ENCODE data around the gene ATP10D. TPM values are rescaled to one million over a fixed set of nuclear protein-coding genes. Genes with fewer than 3 reads are reported as not detected.

ATP10D gene
- polyA plus RNA-seq (2013), result 196 and 211 TPM in 2 replicates

DNA sequence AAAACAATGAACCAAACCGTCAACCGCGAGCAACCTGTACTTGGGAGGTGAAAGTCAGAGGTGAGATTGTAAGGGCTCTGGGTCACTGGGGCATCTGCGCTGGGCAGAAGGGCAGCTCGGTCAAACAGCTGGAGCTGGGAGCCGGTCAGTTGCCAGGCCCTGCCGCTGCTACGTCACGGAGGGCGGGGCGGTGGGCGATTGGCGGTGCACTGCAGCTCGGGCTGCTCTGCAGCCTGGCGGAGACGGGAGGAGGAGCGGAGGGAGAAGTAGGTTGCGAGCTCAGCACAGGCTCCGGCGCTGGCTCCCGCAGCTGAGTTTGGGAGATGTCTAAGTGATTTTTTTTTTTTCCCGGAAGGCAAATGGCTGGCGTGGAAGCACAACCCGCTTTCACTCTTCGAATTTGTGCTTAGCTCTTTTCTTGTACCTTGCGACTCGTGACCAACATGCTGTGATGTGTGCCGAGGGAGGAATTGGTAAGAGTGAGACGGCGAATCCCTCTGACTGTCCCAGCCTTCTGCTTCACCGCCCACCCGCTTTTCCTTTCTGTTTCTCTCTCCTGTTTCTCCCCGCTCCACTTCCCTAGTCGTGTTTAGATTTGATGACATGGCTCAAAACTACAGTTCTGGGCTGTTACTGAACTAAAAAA lies at the start of gene ATP10D:
TSS of gene ATP10D (plus strand) at position 229 of the 646 bp plus-strand sequence. CDS start 27,266 bp downstream, outside the sequence.
- H3K27ac ChIP-seq (ENCODE audit: low read depth, low read length), result peak within 1 kb of the TSS; percentile 72
- peak within 1 kb of the TSS; percentile 77 for H4K8ac ChIP-seq (ENCODE audit: low read depth, low read length)
- peak within 1 kb of the TSS; percentile 70 for H2BK120ac ChIP-seq (ENCODE audit: insufficient read depth, low read length, poor library complexity)
- peak within 1 kb of the TSS; percentile 79 for H3K4me3 ChIP-seq (ENCODE audit: low read depth, low read length)
- H3K23ac ChIP-seq (ENCODE audit: low read length), result no peak within 1 kb of the TSS
- no peak within 1 kb of the TSS for H3K18ac ChIP-seq (ENCODE audit: low read length)
- peak within 1 kb of the TSS; percentile 84 for H4K91ac ChIP-seq (ENCODE audit: low read depth, low read length)
- H3K4me2 ChIP-seq (ENCODE audit: low read length), result peak within 1 kb of the TSS; percentile 61
- H3K9ac ChIP-seq (ENCODE audit: low read length), result peak within 1 kb of the TSS; percentile 45
- peaks cover 2 to 4% of the 10 kb centered on the region in 2 experiments for H3K4me1 ChIP-seq (ENCODE audit: control insufficient read depth in 1 of 2, insufficient read depth in 2 of 2, low read length in 2 of 2)
- H2BK12ac ChIP-seq (ENCODE audit: low read length), result peak within 1 kb of the TSS; percentile 54
- peaks cover 8% of the 10 kb centered on the region for H3K79me1 ChIP-seq (ENCODE audit: low read length)
- H2BK5ac ChIP-seq (ENCODE audit: low read depth, low read length, poor library complexity), result peak within 1 kb of the TSS; percentile 83
- H3K36me3 ChIP-seq (ENCODE audit: control insufficient read depth in 1 of 2, insufficient read depth in 2 of 2, low read length in 2 of 2), result peaks cover 0 to 2% of the 10 kb centered on the region in 2 experiments
- H2AFZ ChIP-seq (ENCODE audit: insufficient read depth, low read length, poor library complexity), result peak within 1 kb of the TSS; percentile 45
- no peaks in the 10 kb centered on the region for H3K9me3 ChIP-seq (ENCODE audit: insufficient read depth, low read depth, low read length)
- no peaks in the 10 kb centered on the region for H3K27me3 ChIP-seq (ENCODE audit: insufficient read depth, low read length)
- no CpG with 5 or more reads among the region's 34 CpGs for WGBS (ENCODE audit: extremely low coverage, insufficient coverage, insufficient read length)
- H3K4ac ChIP-seq (ENCODE audit: low read depth, low read length), result no peak within 1 kb of the TSS
- H3K14ac ChIP-seq (ENCODE audit: low read length), result peak within 1 kb of the TSS; percentile 36
- peak; percentile 95 to 98 for DNase-seq
- H4K12ac ChIP-seq (ENCODE audit: low read depth, low read length), result peak within 1 kb of the TSS; percentile 58
- no peak within 1 kb of the TSS for H2AK5ac ChIP-seq (ENCODE audit: low read length)
- H3K79me2 ChIP-seq (ENCODE audit: control insufficient read depth, insufficient read depth, low read length, poor library complexity), result peaks cover 8% of the 10 kb centered on the region

DNA sequence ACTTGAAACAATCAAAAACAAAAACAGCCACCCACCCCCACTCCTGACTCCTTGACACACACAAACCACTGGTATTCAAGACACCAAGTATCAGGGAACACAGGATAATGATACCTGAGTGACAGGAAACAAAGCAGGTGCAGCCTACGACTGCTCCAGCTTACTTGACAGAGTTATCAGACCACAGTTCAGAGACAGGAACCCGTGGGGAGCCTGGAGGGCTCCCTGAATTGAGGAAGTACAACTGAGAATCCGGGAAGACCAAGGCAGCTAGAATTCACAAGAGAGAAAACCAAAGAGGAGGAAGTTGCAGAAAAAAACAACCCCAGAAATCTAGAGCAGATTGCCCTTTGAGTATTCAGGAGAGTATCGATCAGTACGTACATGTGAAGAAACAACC lies 42.1 kb upstream of the ATP10D start:
- H3K4me3 ChIP-seq (ENCODE audit: low read depth, low read length), result no peak overlapping the region
- no peak overlapping the region for H2AFZ ChIP-seq (ENCODE audit: insufficient read depth, low read length, poor library complexity)
- H3K79me1 ChIP-seq (ENCODE audit: low read length), result no peaks in the 10 kb centered on the region
- no peaks in the 10 kb centered on the region for H3K9me3 ChIP-seq (ENCODE audit: insufficient read depth, low read depth, low read length)
- H3K9ac ChIP-seq (ENCODE audit: low read length), result no peak overlapping the region
- H4K91ac ChIP-seq (ENCODE audit: low read depth, low read length), result no peak overlapping the region
- H3K79me2 ChIP-seq (ENCODE audit: control insufficient read depth, insufficient read depth, low read length, poor library complexity), result no peaks in the 10 kb centered on the region
- H2BK120ac ChIP-seq (ENCODE audit: insufficient read depth, low read length, poor library complexity), result no peak overlapping the region
- H2BK12ac ChIP-seq (ENCODE audit: low read length), result no peak overlapping the region
- peaks cover 0 to 5% of the 10 kb centered on the region in 2 experiments for H3K4me1 ChIP-seq (ENCODE audit: control insufficient read depth in 1 of 2, insufficient read depth in 2 of 2, low read length in 2 of 2)
- no peaks in the 10 kb centered on the region for H3K27me3 ChIP-seq (ENCODE audit: insufficient read depth, low read length)
- no peak overlapping the region for H4K8ac ChIP-seq (ENCODE audit: low read depth, low read length)
- no peak overlapping the region for H3K4ac ChIP-seq (ENCODE audit: low read depth, low read length)
- no peak overlapping the region for H3K27ac ChIP-seq (ENCODE audit: low read depth, low read length)
- no peak overlapping the region for H3K23ac ChIP-seq (ENCODE audit: low read length)
- H4K12ac ChIP-seq (ENCODE audit: low read depth, low read length), result no peak overlapping the region
- no CpG with 5 or more reads among the region's 5 CpGs for WGBS (ENCODE audit: extremely low coverage, insufficient coverage, insufficient read length)
- H3K18ac ChIP-seq (ENCODE audit: low read length), result no peak overlapping the region
- H3K36me3 ChIP-seq (ENCODE audit: control insufficient read depth in 1 of 2, insufficient read depth in 2 of 2, low read length in 2 of 2), result no peaks in the 10 kb centered on the region
- no peak for DNase-seq
- no peak overlapping the region for H3K4me2 ChIP-seq (ENCODE audit: low read length)
- H2BK5ac ChIP-seq (ENCODE audit: low read depth, low read length, poor library complexity), result no peak overlapping the region
- no peak overlapping the region for H3K14ac ChIP-seq (ENCODE audit: low read length)
- no peak overlapping the region for H2AK5ac ChIP-seq (ENCODE audit: low read length)

DNA sequence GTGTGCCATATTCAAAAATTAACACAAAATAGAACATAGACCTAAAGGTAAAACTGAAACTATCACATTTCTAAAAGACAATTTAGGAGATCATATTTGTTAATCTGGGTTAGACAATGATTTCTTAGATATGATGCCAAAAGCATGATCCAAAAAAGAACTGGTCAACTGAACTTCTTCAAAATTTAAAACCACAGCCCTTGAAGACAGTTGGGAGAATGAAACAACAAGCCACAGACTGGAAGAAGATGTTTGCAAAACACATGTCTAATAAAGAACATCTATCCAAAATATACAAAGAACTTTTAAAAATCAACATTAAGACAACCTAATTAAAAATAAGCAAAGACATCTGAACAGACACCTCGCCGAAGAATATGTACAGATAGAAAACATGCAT lies 41.0 kb upstream of the ATP10D start:
- Histone ChIP-seq H3K9ac (ENCODE audit: low read length) (no peak overlapping the region), H3K4me1 (ENCODE audit: control insufficient read depth in 1 of 2, insufficient read depth in 2 of 2, low read length in 2 of 2) (peaks cover 0 to 5% of the 10 kb centered on the region in 2 experiments), H2BK120ac (ENCODE audit: insufficient read depth, low read length, poor library complexity) (no peak overlapping the region), H3K14ac (ENCODE audit: low read length) (no peak overlapping the region), H3K9me3 (ENCODE audit: insufficient read depth, low read depth, low read length) (no peaks in the 10 kb centered on the region), H3K4ac (ENCODE audit: low read depth, low read length) (no peak overlapping the region), H4K8ac (ENCODE audit: low read depth, low read length) (no peak overlapping the region), H3K36me3 (ENCODE audit: control insufficient read depth in 1 of 2, insufficient read depth in 2 of 2, low read length in 2 of 2) (no peaks in the 10 kb centered on the region), H4K91ac (ENCODE audit: low read depth, low read length) (no peak overlapping the region), H3K79me2 (ENCODE audit: control insufficient read depth, insufficient read depth, low read length, poor library complexity) (no peaks in the 10 kb centered on the region), H3K27me3 (ENCODE audit: insufficient read depth, low read length) (no peaks in the 10 kb centered on the region), H2AK5ac (ENCODE audit: low read length) (no peak overlapping the region), H3K4me2 (ENCODE audit: low read length) (no peak overlapping the region), H3K18ac (ENCODE audit: low read length) (no peak overlapping the region), H3K79me1 (ENCODE audit: low read length) (no peaks in the 10 kb centered on the region), H3K4me3 (ENCODE audit: low read depth, low read length) (no peak overlapping the region), H3K23ac (ENCODE audit: low read length) (no peak overlapping the region), H4K12ac (ENCODE audit: low read depth, low read length) (no peak overlapping the region), H2BK5ac (ENCODE audit: low read depth, low read length, poor library complexity) (no peak overlapping the region), H2AFZ (ENCODE audit: insufficient read depth, low read length, poor library complexity) (no peak overlapping the region), H2BK12ac (ENCODE audit: low read length) (no peak overlapping the region), H3K27ac (ENCODE audit: low read depth, low read length) (no peak overlapping the region)
- no peak for DNase-seq
- WGBS (ENCODE audit: extremely low coverage, insufficient coverage, insufficient read length), result no CpG with 5 or more reads among the region's 2 CpGs

DNA sequence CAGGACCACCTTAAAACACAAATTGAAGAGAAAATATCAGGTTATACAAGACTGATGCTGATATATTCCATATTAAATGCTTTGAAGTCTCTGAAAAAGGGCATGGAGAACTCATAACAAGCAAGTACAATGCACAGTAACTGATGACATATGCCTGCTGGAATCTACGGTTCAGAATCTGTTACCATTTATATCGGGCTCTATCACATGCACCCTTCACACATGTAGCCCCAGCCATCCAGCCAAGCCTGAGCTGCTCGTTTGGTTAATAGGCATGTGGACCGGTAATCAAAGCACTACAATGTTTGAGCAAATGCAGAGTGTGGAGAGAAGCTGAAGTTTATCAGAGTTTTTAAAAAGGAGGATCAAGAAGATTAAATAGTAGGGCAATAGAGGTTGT lies 33.4 kb upstream of the ATP10D start:
- Histone ChIP-seq H2AFZ (ENCODE audit: insufficient read depth, low read length, poor library complexity) (no peak overlapping the region), H2BK120ac (ENCODE audit: insufficient read depth, low read length, poor library complexity) (no peak overlapping the region), H3K9me3 (ENCODE audit: insufficient read depth, low read depth, low read length) (no peaks in the 10 kb centered on the region), H4K91ac (ENCODE audit: low read depth, low read length) (no peak overlapping the region), H3K4me1 (ENCODE audit: control insufficient read depth in 1 of 2, insufficient read depth in 2 of 2, low read length in 2 of 2) (no peaks in the 10 kb centered on the region), H3K79me2 (ENCODE audit: control insufficient read depth, insufficient read depth, low read length, poor library complexity) (no peaks in the 10 kb centered on the region), H3K14ac (ENCODE audit: low read length) (no peak overlapping the region), H3K18ac (ENCODE audit: low read length) (no peak overlapping the region), H4K12ac (ENCODE audit: low read depth, low read length) (no peak overlapping the region), H3K27ac (ENCODE audit: low read depth, low read length) (no peak overlapping the region), H2BK5ac (ENCODE audit: low read depth, low read length, poor library complexity) (no peak overlapping the region), H3K27me3 (ENCODE audit: insufficient read depth, low read length) (no peaks in the 10 kb centered on the region), H3K23ac (ENCODE audit: low read length) (no peak overlapping the region), H4K8ac (ENCODE audit: low read depth, low read length) (no peak overlapping the region), H3K4me2 (ENCODE audit: low read length) (no peak overlapping the region), H3K79me1 (ENCODE audit: low read length) (no peaks in the 10 kb centered on the region), H3K4ac (ENCODE audit: low read depth, low read length) (no peak overlapping the region), H3K4me3 (ENCODE audit: low read depth, low read length) (no peak overlapping the region), H2AK5ac (ENCODE audit: low read length) (no peak overlapping the region), H2BK12ac (ENCODE audit: low read length) (no peak overlapping the region), H3K36me3 (ENCODE audit: control insufficient read depth in 1 of 2, insufficient read depth in 2 of 2, low read length in 2 of 2) (peaks cover 11 to 12% of the 10 kb centered on the region in 2 experiments), H3K9ac (ENCODE audit: low read length) (no peak overlapping the region)
- no CpG with 5 or more reads among the region's 4 CpGs for WGBS (ENCODE audit: extremely low coverage, insufficient coverage, insufficient read length)
- no peak for DNase-seq
